Stimulated activated effector memory CD8-positive, alpha-beta T cell treated with anti-CD3 and anti-CD28 coated beads, Interleukin-12 subunit alpha, Interleukin-12 subunit beta, amount 100 ng/mL, for 72 hours (primary cell): ENCODE results near the gene TRIM52.

Source experiments
- ATAC-seq: fragments of 150-1000 bp; cut with Tn5 transposase; 2 replicates; pipeline ENCODE4 v1.10.0; 2021
- DNase-seq, 2 donors: peaks; one replicate each; pipeline ENCODE4 v3.0.0; 2021 to 2022; ENCODE audit warnings: low spot score in 2 of 2
- H3K27ac Mint-ChIP-seq: one replicate; pipeline ENCODE4 v1.8.0; 2022; ENCODE audit warnings: mild to moderate bottlenecking, mixed read lengths
- H3K36me3 Mint-ChIP-seq: one replicate; pipeline ENCODE4 v1.8.0; 2022; ENCODE audit warnings: mild to moderate bottlenecking, mixed read lengths
- H3K4me1 Mint-ChIP-seq: one replicate; pipeline ENCODE4 v1.8.0; 2022; ENCODE audit warnings: mixed read lengths
- H3K4me3 Mint-ChIP-seq: one replicate; pipeline ENCODE4 v1.8.0; 2022; ENCODE audit warnings: mild to moderate bottlenecking, mixed read lengths
- H3K9me3 Mint-ChIP-seq: one replicate; pipeline ENCODE4 v1.8.0; 2022; ENCODE audit warnings: mixed read lengths

The TRIM52 gene

GRCh38 chr5:181230551-181230950 lies 30.4 kb downstream of the TRIM52 start:
- H3K27ac Mint-ChIP-seq: peak overlapping the region; percentile 46
- no peaks in the 10 kb centered on the region for H3K9me3 Mint-ChIP-seq
- H3K36me3 Mint-ChIP-seq: peaks cover 93% of the 10 kb centered on the region
- ATAC-seq (no peak), DNase-seq (no peak)
- H3K4me1 Mint-ChIP-seq: peaks cover 22% of the 10 kb centered on the region
- H3K4me3 Mint-ChIP-seq: no peak overlapping the region

DNA sequence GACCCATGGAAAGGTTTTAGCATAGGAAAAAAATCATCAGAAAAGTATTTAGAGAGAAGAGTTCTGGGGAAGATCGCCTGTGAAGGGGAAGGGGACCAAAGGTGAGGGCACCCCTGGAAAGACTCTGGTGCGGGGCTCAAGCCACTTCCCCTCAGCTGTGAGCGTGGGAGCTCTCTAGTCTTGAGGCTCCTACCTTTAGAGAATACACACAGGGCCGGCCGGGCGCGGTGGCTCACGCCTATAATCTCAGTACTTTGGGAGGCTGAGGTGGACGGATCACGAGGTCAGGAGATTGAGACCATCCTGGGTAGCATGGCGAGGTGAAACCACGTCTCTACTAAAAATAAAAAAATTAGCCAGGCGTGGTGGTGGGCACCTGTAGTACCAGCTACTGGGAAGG lies 30.9 kb downstream of the TRIM52 start:
- Mint-ChIP-seq H3K27ac (peak overlapping the region; percentile 15), H3K36me3 (peaks cover 87% of the 10 kb centered on the region), H3K4me3 (no peak overlapping the region), H3K9me3 (no peaks in the 10 kb centered on the region), H3K4me1 (peaks cover 24% of the 10 kb centered on the region)
- no peak for DNase-seq
- ATAC-seq: no peak

DNA sequence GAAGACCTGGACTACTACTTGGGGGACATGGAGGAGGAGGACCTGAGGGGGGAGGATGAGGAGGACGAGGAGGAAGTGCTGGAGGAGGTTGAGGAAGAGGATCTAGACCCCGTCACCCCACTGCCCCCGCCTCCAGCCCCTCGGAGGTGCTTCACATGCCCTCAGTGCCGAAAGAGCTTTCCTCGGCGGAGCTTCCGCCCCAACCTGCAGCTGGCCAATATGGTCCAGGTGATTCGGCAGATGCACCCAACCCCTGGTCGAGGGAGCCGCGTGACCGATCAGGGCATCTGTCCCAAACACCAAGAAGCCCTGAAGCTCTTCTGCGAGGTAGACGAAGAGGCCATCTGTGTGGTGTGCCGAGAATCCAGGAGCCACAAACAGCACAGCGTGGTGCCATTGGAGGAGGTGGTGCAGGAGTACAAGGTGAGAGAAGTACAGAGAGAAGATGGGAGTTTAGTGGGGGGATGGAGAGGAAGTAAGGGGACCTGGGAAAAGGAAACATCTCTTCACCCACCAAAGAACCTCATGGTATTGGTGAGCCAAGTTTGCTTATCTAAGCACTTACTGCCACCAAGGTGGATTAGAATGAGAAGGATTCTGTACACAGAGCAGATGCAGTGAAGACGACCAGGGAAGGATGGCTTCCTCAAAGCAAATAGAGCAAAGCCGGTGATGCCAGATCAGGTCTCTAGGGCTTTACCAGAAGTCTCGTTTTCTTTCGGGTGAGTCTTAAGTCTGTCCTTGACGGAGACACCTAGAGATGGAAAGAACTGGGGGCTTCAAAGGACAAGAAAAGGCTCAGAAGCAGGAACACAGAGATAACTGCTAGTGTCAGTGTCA lies 36.3 kb downstream of the TRIM52 start:
- peak overlapping the region; percentile 85 for H3K4me3 Mint-ChIP-seq
- peaks cover 64% of the 10 kb centered on the region for H3K4me1 Mint-ChIP-seq
- H3K36me3 Mint-ChIP-seq: peaks cover 78% of the 10 kb centered on the region
- DNase-seq (peak in 1 of 2 donors; percentile 72), ATAC-seq (no peak)
- H3K27ac Mint-ChIP-seq: peak overlapping the region; percentile 100
- no peaks in the 10 kb centered on the region for H3K9me3 Mint-ChIP-seq

DNA sequence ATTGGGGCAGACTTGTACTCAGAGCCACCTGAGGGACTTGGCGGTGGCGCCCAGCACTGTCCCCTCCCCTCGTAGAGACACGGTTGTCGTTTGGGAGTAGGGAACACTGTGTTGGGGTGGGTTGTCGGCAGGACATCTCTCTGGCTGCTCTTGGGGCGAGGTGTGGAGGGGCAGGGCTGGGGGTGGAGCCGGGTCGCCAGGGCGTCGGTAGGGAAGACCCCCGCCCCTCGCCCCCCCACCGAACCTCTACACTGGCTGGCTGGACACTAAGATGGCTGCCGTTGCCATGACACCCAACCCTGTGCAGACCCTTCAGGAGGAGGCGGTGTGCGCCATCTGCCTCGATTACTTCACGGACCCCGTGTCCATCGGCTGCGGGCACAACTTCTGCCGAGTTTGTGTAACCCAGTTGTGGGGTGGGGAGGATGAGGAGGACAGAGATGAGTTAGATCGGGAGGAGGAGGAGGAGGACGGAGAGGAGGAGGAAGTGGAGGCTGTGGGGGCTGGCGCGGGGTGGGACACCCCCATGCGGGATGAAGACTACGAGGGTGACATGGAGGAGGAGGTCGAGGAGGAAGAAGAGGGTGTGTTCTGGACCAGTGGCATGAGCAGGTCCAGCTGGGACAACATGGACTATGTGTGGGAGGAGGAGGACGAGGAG lies 37.1 kb downstream of the TRIM52 start:
- no peak for DNase-seq
- peak; percentile 2 for ATAC-seq
- H3K4me3 Mint-ChIP-seq: peak overlapping the region; percentile 85
- peaks cover 63% of the 10 kb centered on the region for H3K4me1 Mint-ChIP-seq
- peaks cover 77% of the 10 kb centered on the region for H3K36me3 Mint-ChIP-seq
- H3K27ac Mint-ChIP-seq: peak overlapping the region; percentile 100
- no peaks in the 10 kb centered on the region for H3K9me3 Mint-ChIP-seq

DNA sequence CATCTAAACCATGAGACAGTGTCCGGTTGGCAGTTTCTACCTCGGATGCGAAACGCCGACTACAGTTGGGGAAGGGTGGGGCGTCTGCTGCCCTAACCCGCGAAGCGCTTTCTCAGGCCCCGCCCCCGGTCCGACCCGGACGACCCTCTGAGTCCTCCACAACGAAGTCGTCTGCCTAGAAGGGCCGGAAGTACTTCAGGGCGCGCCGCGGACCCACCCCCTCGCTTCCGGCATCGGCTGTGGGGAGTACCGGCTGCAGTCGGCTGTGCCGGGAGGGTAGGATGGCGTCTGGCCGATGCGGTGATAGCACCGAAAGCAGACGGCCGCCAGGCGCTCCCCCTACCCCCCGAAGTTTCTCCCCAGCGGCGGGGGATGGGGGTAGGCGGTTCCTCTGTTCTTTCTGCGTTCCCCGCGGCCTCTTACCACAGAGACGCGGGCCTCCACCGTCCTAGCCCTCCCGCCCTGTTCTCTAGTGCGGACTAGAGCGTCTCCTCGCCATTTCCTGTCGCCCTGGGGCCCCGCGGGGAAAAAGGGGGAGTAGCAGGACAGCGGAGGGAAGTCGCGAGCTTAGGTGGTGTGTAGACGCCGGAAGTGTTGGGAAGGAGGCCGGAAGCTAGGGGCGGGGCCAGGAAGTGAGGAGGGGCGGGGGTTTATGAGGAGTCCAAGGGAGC lies 37.8 kb downstream of the TRIM52 start, which contains the start of gene TRIM41:
Gene TRIM41, plus strand, starts transcription at position 224 of the 671 bp plus-strand sequence. CDS start 719 bp downstream, outside the sequence.
- Mint-ChIP-seq H3K9me3 (no peaks in the 10 kb centered on the region), H3K36me3 (peaks cover 77% of the 10 kb centered on the region), H3K4me1 (peaks cover 68% of the 10 kb centered on the region), H3K27ac (peak within 1 kb of the TSS; percentile 100), H3K4me3 (peak within 1 kb of the TSS; percentile 85)
- ATAC-seq (peak; percentile 79), DNase-seq (peak; percentile 91 to 99)

DNA sequence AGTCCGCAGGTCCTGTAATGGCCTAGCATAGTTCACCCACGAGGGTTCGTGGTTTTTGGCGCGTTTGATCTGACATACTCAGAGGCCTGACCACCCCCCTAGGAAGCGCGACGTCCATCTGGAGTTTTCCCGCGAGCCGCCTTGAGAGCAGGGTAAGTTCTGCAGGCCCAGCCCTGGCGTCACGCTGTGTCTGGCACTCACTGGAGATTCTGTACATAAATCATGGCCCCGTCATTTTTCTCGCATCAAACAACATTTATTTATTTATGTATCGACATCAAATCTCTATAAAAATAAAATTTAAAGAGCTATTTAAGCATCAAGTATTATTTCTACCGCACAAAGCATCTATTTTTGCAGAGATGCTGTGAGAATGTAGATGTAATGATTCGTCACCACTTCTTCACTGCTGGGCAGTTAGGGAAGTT lies 38.3 kb downstream of the TRIM52 start:
- no peaks in the 10 kb centered on the region for H3K9me3 Mint-ChIP-seq
- no peak for ATAC-seq
- H3K4me1 Mint-ChIP-seq: peaks cover 74% of the 10 kb centered on the region

GRCh38 chr5:181221792-181222629 lies 38.9 kb downstream of the TRIM52 start:
- peak overlapping the region; percentile 85 for H3K4me3 Mint-ChIP-seq
- H3K4me1 Mint-ChIP-seq: peaks cover 78% of the 10 kb centered on the region
- peak overlapping the region; percentile 100 for H3K27ac Mint-ChIP-seq
- peak; percentile 97 to 99 for DNase-seq
- no peaks in the 10 kb centered on the region for H3K9me3 Mint-ChIP-seq
- ATAC-seq: peak; percentile 46
- H3K36me3 Mint-ChIP-seq: peaks cover 77% of the 10 kb centered on the region

More for the DNA sequence above, 38.3 kb downstream of the TRIM52 start:
- no peak for DNase-seq
- peak overlapping the region; percentile 85 for H3K4me3 Mint-ChIP-seq
- peaks cover 77% of the 10 kb centered on the region for H3K36me3 Mint-ChIP-seq
- peak overlapping the region; percentile 100 for H3K27ac Mint-ChIP-seq

- Mint-ChIP-seq H3K9me3 (no peaks in the 10 kb centered on the region), H3K4me3 (peak overlapping the region; percentile 85), H3K27ac (peak overlapping the region; percentile 100), H3K4me1 (peaks cover 82% of the 10 kb centered on the region), H3K36me3 (peaks cover 71% of the 10 kb centered on the region)
- ATAC-seq (no peak), DNase-seq (peak in 1 of 2 donors; percentile 47)
Measured at GRCh38 chr5:181221105-181221791, 39.7 kb downstream of the TRIM52 start.

- H3K27ac Mint-ChIP-seq: peak overlapping the region; percentile 58
- ATAC-seq (no peak), DNase-seq (no peak)
- no peaks in the 10 kb centered on the region for H3K9me3 Mint-ChIP-seq
- peaks cover 71% of the 10 kb centered on the region for H3K36me3 Mint-ChIP-seq
- H3K4me3 Mint-ChIP-seq: peak overlapping the region; percentile 85
- peaks cover 78% of the 10 kb centered on the region for H3K4me1 Mint-ChIP-seq
Measured at GRCh38 chr5:181220178-181220515, 40.8 kb downstream of the TRIM52 start.

DNA sequence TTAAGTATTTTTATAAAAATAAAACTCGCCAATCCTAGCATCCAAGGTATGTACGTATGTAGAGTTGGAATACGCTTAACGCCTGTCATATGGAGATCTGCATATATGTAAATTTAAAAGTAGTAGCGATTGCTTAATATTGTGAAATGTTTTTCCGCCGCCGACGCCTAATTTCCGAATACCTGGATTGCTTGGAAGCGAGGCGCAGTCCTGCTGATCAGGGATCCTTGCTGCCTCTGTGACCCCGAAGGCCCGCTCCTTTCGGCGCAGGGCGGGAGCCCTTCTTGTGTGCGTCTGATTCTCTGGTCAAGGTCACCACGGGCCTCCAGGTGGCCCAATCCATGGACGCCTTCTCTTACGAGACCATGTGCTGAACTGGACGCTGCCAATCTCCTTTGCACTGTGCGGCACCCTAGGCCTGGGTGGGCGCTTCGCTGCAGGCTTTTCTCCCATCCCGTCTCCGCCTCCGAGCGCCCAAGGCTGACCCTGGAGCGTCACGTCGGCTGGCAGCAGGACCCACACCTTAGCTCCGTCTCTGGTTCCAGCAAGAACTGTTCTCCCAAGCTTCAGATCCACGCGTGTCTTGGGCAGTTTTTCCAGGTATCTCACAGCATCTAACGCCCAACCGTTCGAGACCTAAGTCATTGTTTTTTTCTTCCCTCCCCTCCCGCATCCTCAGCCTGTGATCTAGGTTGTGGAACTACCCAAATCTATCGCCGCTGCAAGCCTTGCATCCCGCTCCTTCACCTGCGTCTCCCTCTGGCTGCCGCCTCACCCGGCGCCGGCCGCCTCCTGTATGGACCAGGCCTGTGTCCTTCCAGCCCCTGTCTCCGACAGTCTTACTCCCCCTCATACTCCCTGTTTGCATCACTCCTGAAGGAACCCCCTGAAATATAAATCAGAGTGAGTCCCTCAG lies 41.4 kb downstream of the TRIM52 start:
- peak overlapping the region; percentile 58 for H3K27ac Mint-ChIP-seq
- H3K4me3 Mint-ChIP-seq: peak overlapping the region; percentile 85
- H3K4me1 Mint-ChIP-seq: peaks cover 74% of the 10 kb centered on the region
- H3K36me3 Mint-ChIP-seq: peaks cover 71% of the 10 kb centered on the region
- H3K9me3 Mint-ChIP-seq: no peaks in the 10 kb centered on the region
- DNase-seq: no peak
- no peak for ATAC-seq

DNA sequence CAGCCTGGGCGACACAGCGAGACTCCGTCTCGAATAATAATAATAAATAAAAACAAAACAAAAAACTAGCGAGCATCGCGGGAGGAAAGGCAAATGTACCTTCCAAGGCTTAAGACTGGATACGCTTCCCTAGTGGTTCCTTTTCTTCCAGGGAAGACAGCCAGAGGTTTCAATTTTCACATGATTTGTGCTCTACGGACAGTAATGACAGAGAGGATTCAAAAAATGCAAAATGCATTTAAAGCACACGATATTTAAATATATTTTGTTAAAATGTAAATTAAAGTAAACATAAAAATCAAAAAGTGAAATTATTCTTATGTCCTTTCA lies 42.2 kb downstream of the TRIM52 start:
- DNase-seq (no peak), ATAC-seq (no peak)
- Mint-ChIP-seq H3K36me3 (peaks cover 64% of the 10 kb centered on the region), H3K9me3 (no peaks in the 10 kb centered on the region), H3K4me1 (peaks cover 67% of the 10 kb centered on the region), H3K4me3 (peak overlapping the region; percentile 83), H3K27ac (peak overlapping the region; percentile 99)

GRCh38 chr5:181217803-181218062 lies 43.2 kb downstream of the TRIM52 start:
- Mint-ChIP-seq H3K4me1 (peaks cover 57% of the 10 kb centered on the region), H3K9me3 (no peaks in the 10 kb centered on the region), H3K4me3 (peak overlapping the region; percentile 83), H3K36me3 (peaks cover 54% of the 10 kb centered on the region), H3K27ac (peak overlapping the region; percentile 99)
- ATAC-seq: peak; percentile 7
- DNase-seq: no peak

DNA sequence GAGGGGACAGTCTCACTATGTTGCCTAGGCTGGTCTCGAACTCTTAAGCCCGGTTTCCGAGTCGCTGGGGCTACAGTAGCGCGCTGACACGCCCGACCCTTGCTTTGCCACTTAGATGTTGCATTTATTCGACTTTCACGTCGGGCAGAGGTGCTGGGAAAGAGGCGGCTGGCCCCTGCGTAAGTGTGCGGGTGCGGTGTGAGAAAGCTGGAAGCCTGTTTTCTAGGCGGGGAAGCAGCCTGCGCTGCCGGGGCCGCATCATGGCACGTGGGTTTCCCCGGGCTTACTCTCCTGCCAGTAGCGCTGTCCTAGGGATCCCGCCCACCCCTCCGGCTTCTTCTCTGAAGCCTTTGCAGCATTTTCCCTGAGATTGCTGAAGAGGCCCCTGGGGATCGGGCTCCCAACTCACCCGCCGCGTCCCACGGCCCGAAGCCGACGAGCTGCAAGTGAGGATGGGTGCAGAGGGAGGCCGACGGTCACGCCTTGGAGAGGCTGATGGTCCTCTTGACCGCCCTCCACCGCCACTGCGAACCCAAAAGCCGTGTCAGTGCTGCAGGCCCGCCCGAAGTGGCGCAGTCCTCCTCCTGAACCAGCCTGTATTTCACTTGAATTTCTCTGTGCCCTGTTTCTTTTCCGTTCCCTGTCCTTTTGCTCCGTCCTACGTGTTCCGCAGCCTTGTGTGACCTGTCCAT lies 43.7 kb downstream of the TRIM52 start:
- peaks cover 52% of the 10 kb centered on the region for H3K4me1 Mint-ChIP-seq
- DNase-seq (peak; percentile 44 to 84), ATAC-seq (peak; percentile 24)
- no peaks in the 10 kb centered on the region for H3K9me3 Mint-ChIP-seq
- peak overlapping the region; percentile 83 for H3K4me3 Mint-ChIP-seq
- H3K27ac Mint-ChIP-seq: peak overlapping the region; percentile 99
- H3K36me3 Mint-ChIP-seq: peaks cover 49% of the 10 kb centered on the region
